ENCODE data around the gene MED13L.

DNA sequence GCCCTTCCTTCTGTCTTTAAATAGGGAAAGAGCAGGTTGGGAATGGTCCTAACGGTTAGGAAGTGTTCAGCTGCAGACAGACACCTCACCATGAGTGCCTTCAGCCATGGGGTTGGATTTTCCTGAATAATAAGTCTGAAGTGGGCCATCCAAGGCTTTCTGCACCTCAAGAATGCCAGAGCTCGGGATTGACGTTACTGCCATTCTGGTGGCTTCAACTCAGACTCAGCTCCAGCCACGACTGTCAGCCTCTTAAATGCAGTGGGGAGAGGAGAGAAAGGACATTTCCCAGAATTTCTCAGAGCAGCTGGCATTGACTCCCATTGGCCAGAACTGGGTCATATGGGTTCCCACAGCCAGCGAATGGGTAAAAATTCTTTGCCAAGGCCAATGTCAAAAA, 363.4 kb downstream of the MED13L start:
- TF ChIP-seq POLR2A (IDR thresholded peaks at IDR 0.05) (no peak), POLR2AphosphoS5 (IDR thresholded peaks at IDR 0.05) (no peak)
- TF ChIP-seq, protein P1, sequence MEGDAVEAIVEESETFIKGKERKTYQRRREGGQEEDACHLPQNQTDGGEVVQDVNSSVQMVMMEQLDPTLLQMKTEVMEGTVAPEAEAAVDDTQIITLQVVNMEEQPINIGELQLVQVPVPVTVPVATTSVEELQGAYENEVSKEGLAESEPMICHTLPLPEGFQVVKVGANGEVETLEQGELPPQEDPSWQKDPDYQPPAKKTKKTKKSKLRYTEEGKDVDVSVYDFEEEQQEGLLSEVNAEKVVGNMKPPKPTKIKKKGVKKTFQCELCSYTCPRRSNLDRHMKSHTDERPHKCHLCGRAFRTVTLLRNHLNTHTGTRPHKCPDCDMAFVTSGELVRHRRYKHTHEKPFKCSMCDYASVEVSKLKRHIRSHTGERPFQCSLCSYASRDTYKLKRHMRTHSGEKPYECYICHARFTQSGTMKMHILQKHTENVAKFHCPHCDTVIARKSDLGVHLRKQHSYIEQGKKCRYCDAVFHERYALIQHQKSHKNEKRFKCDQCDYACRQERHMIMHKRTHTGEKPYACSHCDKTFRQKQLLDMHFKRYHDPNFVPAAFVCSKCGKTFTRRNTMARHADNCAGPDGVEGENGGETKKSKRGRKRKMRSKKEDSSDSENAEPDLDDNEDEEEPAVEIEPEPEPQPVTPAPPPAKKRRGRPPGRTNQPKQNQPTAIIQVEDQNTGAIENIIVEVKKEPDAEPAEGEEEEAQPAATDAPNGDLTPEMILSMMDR (IDR thresholded peaks at IDR 0.05): no peak

All from breast epithelium (tissue), 3 donors.